Stimulated activated CD4-positive, alpha-beta T cell treated with anti-CD3 and anti-CD28 coated beads, Interleukin-2, amount 100 ng/mL, for 24 hours (primary cell): ENCODE results near the gene TRIM3.
"Not testable (repeated sequence)": the region's sequence is repeated elsewhere in the genome, so short reads cannot be mapped to it uniquely, and the experiment has no call there.

Experiments
- DNase-seq, 2 donors: peaks; one replicate each; pipeline ENCODE4 v3.0.0-alpha.2; 2020

The TRIM3 gene

GRCh38 chr11:6473451-6474412, at the start of gene TRIM3:
Gene TRIM3, minus strand, starts transcription at chr11:6473941. Its CDS starts 8,246 bp downstream, at chr11:6465695.
- peak; percentile 67 to 76 for DNase-seq

GRCh38 chr11:6523253-6523652, 49.5 kb upstream of the TRIM3 start:
- no peak for DNase-seq

GRCh38 chr11:6521946-6522345, 48.2 kb upstream of the TRIM3 start:
- not testable (repeated sequence) for DNase-seq

- DNase-seq: no peak
These were observed 46.5 kb upstream of the TRIM3 start for GRCh38 chr11:6520265-6520664.

GRCh38 chr11:6516865-6517264, 43.1 kb upstream of the TRIM3 start:
- DNase-seq: no peak

- no peak for DNase-seq
These were observed 32.0 kb upstream of the TRIM3 start for GRCh38 chr11:6505577-6506240.

- DNase-seq: no peak
These were observed 30.4 kb upstream of the TRIM3 start for GRCh38 chr11:6504166-6504565.

- DNase-seq: no peak
These were observed 28.6 kb upstream of the TRIM3 start for GRCh38 chr11:6502382-6502781.

GRCh38 chr11:6498544-6498943, 24.8 kb upstream of the TRIM3 start:
- no peak for DNase-seq

- no peak for DNase-seq
These were observed 24.4 kb upstream of the TRIM3 start for GRCh38 chr11:6498121-6498520.

GRCh38 chr11:6497069-6497839, 23.5 kb upstream of the TRIM3 start, which contains the start of gene DNHD1:
Gene DNHD1, plus strand, starts transcription at chr11:6497280. Its CDS starts 936 bp downstream, at chr11:6498216.
- DNase-seq: no peak

GRCh38 chr11:6489306-6489705, 15.6 kb upstream of the TRIM3 start:
- no peak for DNase-seq

- no peak for DNase-seq
These were observed 15.1 kb upstream of the TRIM3 start for GRCh38 chr11:6488821-6489220.

- no peak for DNase-seq
These were observed 14.6 kb upstream of the TRIM3 start for GRCh38 chr11:6488342-6488741.

- DNase-seq: no peak
These were observed 13.2 kb upstream of the TRIM3 start for GRCh38 chr11:6486938-6487337.

- DNase-seq: no peak
These were observed 12.5 kb upstream of the TRIM3 start for GRCh38 chr11:6486256-6486655.

- DNase-seq: no peak
These were observed 11.9 kb upstream of the TRIM3 start for GRCh38 chr11:6485661-6486060.

GRCh38 chr11:6483015-6483414, 9.3 kb upstream of the TRIM3 start:
- no peak for DNase-seq

- no peak for DNase-seq
These were observed 8.7 kb upstream of the TRIM3 start for GRCh38 chr11:6482441-6482840.

- peak in 1 of 2 donors; percentile 22 for DNase-seq
These were observed 8.2 kb upstream of the TRIM3 start for GRCh38 chr11:6481924-6482275.

GRCh38 chr11:6481012-6481923, 7.5 kb upstream of the TRIM3 start, which contains the start of the genes ARFIP2 and TIMM10B:
Gene ARFIP2, minus strand, starts transcription at chr11:6481331. Its CDS starts 910 bp downstream, at chr11:6480421.
Gene TIMM10B, plus strand, starts transcription at chr11:6481501. Its CDS starts 16 bp downstream, at chr11:6481517.
- DNase-seq: peak; percentile 98
